HL-60/S4 treated with phorbol 12-myristate 13-acetate at 8.2 ng/mL for 4 days and 3 days (cell line): Measurements from ENCODE around the gene CIB4.

ENCODE experiments used
- in situ Hi-C: fragments of 300-500 bp; cut with MboI; formaldehyde crosslinking; loops from 2 replicates; pipeline ENCODE4 v1.15.0; 2022; ENCODE audit warnings: low sequenced_read_pairs

Gene CIB4

GRCh38 chr2:26558271-26559043 is 82.7 kb downstream of the CIB4 start:
- in situ Hi-C loops = no loop called here

GRCh38 chr2:26557244-26557925 is 83.8 kb downstream of the CIB4 start:
- in situ Hi-C loops = no loop called here

- in situ Hi-C loops = no loop called here
These were observed 84.6 kb downstream of the CIB4 start for GRCh38 chr2:26556309-26557243.

- in situ Hi-C loops = no loop called here
These were observed 85.7 kb downstream of the CIB4 start for GRCh38 chr2:26555246-26556133.

- in situ Hi-C loops = no loop called here
These were observed 88.4 kb downstream of the CIB4 start for GRCh38 chr2:26552641-26553374.

GRCh38 chr2:26550276-26551015 is 90.7 kb downstream of the CIB4 start:
- in situ Hi-C loops = no loop called here

- in situ Hi-C loops = no loop called here
These were observed 98.3 kb downstream of the CIB4 start for GRCh38 chr2:26542676-26543505.

GRCh38 chr2:26542194-26542455 is 99.0 kb downstream of the CIB4 start:
- in situ Hi-C loops = no loop called here

- in situ Hi-C loops = no loop called here
These were observed 99.6 kb downstream of the CIB4 start for GRCh38 chr2:26541401-26542193.

GRCh38 chr2:26540961-26541360 is 100.2 kb downstream of the CIB4 start:
- in situ Hi-C loops = no loop called here

- in situ Hi-C loops = no loop called here
These were observed 100.9 kb downstream of the CIB4 start for GRCh38 chr2:26540306-26540705.

GRCh38 chr2:26537826-26538475 is 103.2 kb downstream of the CIB4 start:
- in situ Hi-C loops = no loop called here

- in situ Hi-C loops = no loop called here
These were observed 103.9 kb downstream of the CIB4 start for GRCh38 chr2:26537069-26537825.

- in situ Hi-C loops = no loop called here
These were observed 104.6 kb downstream of the CIB4 start for GRCh38 chr2:26536371-26537068.

- in situ Hi-C loops = no loop called here
These were observed 105.4 kb downstream of the CIB4 start for GRCh38 chr2:26535663-26536275.
